Subcutaneous adipose tissue (tissue), 4 donors: ENCODE measurements around the gene CDCA7L. TPM values are rescaled to one million over a fixed set of nuclear protein-coding genes. Genes with fewer than 3 reads are reported as not detected.

ENCODE experiments used
- CTCF ChIP-seq: fragments of 450-650 bp; IDR thresholded peaks from one replicate; pipeline ENCODE4 v1.5.1; 2016; ENCODE audit warnings: low read depth, mild to moderate bottlenecking, control low read depth, antibody characterized with exemption, moderate library complexity
- total RNA-seq, 4 donors: library from RNA; depleted of rRNA; stranded (reverse); fragments of >200 nt; gene quantifications; one replicate each; pipeline ENCODE4 v1.1.0, GENCODE V29; 2016

CDCA7L gene
- total RNA-seq, 4 donors from 2014 or later, result 2.1 to 14.1 (median 11.9) TPM

- no peak for TF ChIP-seq CTCF
Observed at GRCh38 chr7:21944616-21945453, 864 bp downstream of the CDCA7L start.

GRCh38 chr7:21943436-21943835, 2.3 kb downstream of the CDCA7L start:
- no peak for TF ChIP-seq CTCF

- no peak for TF ChIP-seq CTCF
Observed at GRCh38 chr7:21942955-21943354, 2.7 kb downstream of the CDCA7L start.

- no peak for TF ChIP-seq CTCF
Observed at GRCh38 chr7:21941611-21942141, 4.0 kb downstream of the CDCA7L start.

GRCh38 chr7:21939858-21940372, 5.8 kb downstream of the CDCA7L start:
- TF ChIP-seq CTCF, result no peak

GRCh38 chr7:21939136-21939857, 6.4 kb downstream of the CDCA7L start:
- no peak for TF ChIP-seq CTCF

GRCh38 chr7:21938463-21938862, 7.2 kb downstream of the CDCA7L start:
- TF ChIP-seq CTCF, result no peak
